ENCODE results near the gene THUMPD1. TPM values are rescaled to one million over a fixed set of nuclear protein-coding genes. Genes with fewer than 3 reads are reported as not detected.

Gene THUMPD1
- total RNA-seq = 10 to 100 TPM; 42.0 to 61.7 (median 53.8) TPM

- Histone ChIP-seq H3K36me3 (peaks cover 6 to 20% of the 10 kb centered on the region in 2 donors), H3K4me3 (peak within 1 kb of the TSS; percentile 97 to 100 (median 99)), H3K27ac (peak within 1 kb of the TSS; percentile 98 to 100 (median 98)), H3K9me3 (no peaks in the 10 kb centered on the region), H3K27me3 (no peaks in the 10 kb centered on the region), H3K4me1 (peaks cover 12 to 16% of the 10 kb centered on the region in 2 donors)
- TF ChIP-seq POLR2A (IDR thresholded peaks at IDR 0.05) (peak; percentile 70 to 86), CTCF (IDR thresholded peaks at IDR 0.05 in 4 of 5, conservative IDR thresholded peaks at IDR 0.05 in 1 of 5) (peak in 3 of 5 experiments; percentile 19 to 28 (median 23))
- DNase-seq = peak; percentile 91 to 97
- ATAC-seq = peak; percentile 96
- in situ Hi-C loops (cut with MboI; ENCODE audit: low sequenced_read_pairs in 4 of 4) (no loop called here), intact Hi-C loops (cut with DNase I; ENCODE audit: low total_unique reads) (loop anchor here (1.0 to 5.0 kb wide), 2 partner anchors 65 to 161 kb away; partner anchors contain the start of genes DCUN1D3, ERI2, LYRM1 and REXO5)
These were observed at the start of gene THUMPD1 for GRCh38 chr16:20741554-20742285. TSS of gene THUMPD1 (minus strand) at chr16:20741818. CDS start at chr16:20741739, 79 bp downstream.

GRCh38 chr16:20789130-20789529, 47.5 kb upstream of the THUMPD1 start:
- ATAC-seq = no peak
- intact Hi-C loops (cut with DNase I; ENCODE audit: low total_unique reads) (no loop called here), in situ Hi-C loops (cut with MboI; ENCODE audit: low sequenced_read_pairs in 4 of 4) (no loop called here)
- Histone ChIP-seq H3K36me3 (no peaks in the 10 kb centered on the region), H3K9me3 (no peaks in the 10 kb centered on the region), H3K4me3 (no peak overlapping the region), H3K27ac (no peak overlapping the region), H3K27me3 (no peaks in the 10 kb centered on the region), H3K4me1 (no peaks in the 10 kb centered on the region)
- DNase-seq = no peak
- TF ChIP-seq POLR2A (IDR thresholded peaks at IDR 0.05) (no peak), CTCF (IDR thresholded peaks at IDR 0.05 in 4 of 5, conservative IDR thresholded peaks at IDR 0.05 in 1 of 5) (no peak)

- no peak overlapping the region for H3K4me3 ChIP-seq
- no peaks in the 10 kb centered on the region for H3K27me3 ChIP-seq
- TF ChIP-seq POLR2A (IDR thresholded peaks at IDR 0.05) (no peak), CTCF (IDR thresholded peaks at IDR 0.05 in 4 of 5, conservative IDR thresholded peaks at IDR 0.05 in 1 of 5) (no peak)
- no peak overlapping the region for H3K27ac ChIP-seq
- H3K4me1 ChIP-seq = no peaks in the 10 kb centered on the region
- no peaks in the 10 kb centered on the region for H3K36me3 ChIP-seq
- H3K9me3 ChIP-seq = no peaks in the 10 kb centered on the region
- ATAC-seq = no peak
- intact Hi-C loops (cut with DNase I; ENCODE audit: low total_unique reads) = no loop called here
- DNase-seq = no peak
- in situ Hi-C loops (cut with MboI; ENCODE audit: low sequenced_read_pairs in 4 of 4) = no loop called here
These were observed 42.6 kb upstream of the THUMPD1 start for GRCh38 chr16:20784204-20784603.

- intact Hi-C loops (cut with DNase I; ENCODE audit: low total_unique reads) = no loop called here
- Histone ChIP-seq H3K9me3 (no peaks in the 10 kb centered on the region), H3K27me3 (no peaks in the 10 kb centered on the region), H3K4me1 (no peaks in the 10 kb centered on the region), H3K4me3 (no peak overlapping the region), H3K36me3 (peaks cover 0 to 4% of the 10 kb centered on the region in 2 donors), H3K27ac (no peak overlapping the region)
- no peak for TF ChIP-seq POLR2A (IDR thresholded peaks at IDR 0.05)
- TF ChIP-seq CTCF (IDR thresholded peaks at IDR 0.05 in 4 of 5, conservative IDR thresholded peaks at IDR 0.05 in 1 of 5) = no peak
- no peak for DNase-seq
- no peak for ATAC-seq
- in situ Hi-C loops (cut with MboI; ENCODE audit: low sequenced_read_pairs in 4 of 4) = no loop called here
These were observed 40.9 kb upstream of the THUMPD1 start for GRCh38 chr16:20782470-20782869.

All from gastrocnemius medialis (tissue), 4 donors.